Esophagus muscularis mucosa (tissue), 4 donors: ENCODE data around the gene TFAP2B. TPM values are rescaled to one million over a fixed set of nuclear protein-coding genes. Genes with fewer than 3 reads are reported as not detected.
A peak's percentile ranks its signal among the peaks of the same experiment; 100 is the strongest.

Source experiments
- DNase-seq: peaks from one replicate; pipeline ENCODE4 v3.0.0-alpha.2; 2017; ENCODE audit errors: extremely low spot score
- H3K27ac ChIP-seq, 4 donors: fragments of 200-600 bp; sonication (generic); replicated peaks in 1 of 4; 1 replicate in 3 of 4; 2 replicates in 1 of 4; pipeline ENCODE4 v1.5.1; 2016 to 2019; ENCODE audit warnings: mild to moderate bottlenecking in 1 of 4
- H3K27me3 ChIP-seq, 4 donors: fragments of 200-600 bp; sonication (generic); one replicate each; pipeline versions ENCODE4 v1.5.1 to v1.6.0; 2016 to 2019
- H3K36me3 ChIP-seq, 4 donors: fragments of 200-600 bp; sonication (generic); one replicate each; pipeline ENCODE4 v1.5.1; 2016 to 2019
- H3K4me1 ChIP-seq, 4 donors: fragments of 200-600 bp; sonication (generic); one replicate each; pipeline ENCODE4 v1.5.1; 2016 to 2019
- H3K4me3 ChIP-seq, 4 donors: fragments of 200-600 bp; sonication (generic); 1 replicate in 2 of 4; 2 replicates in 2 of 4; pipeline ENCODE4 v1.5.1; 2016 to 2019; ENCODE audit warnings: mild to moderate bottlenecking in 4 of 4, moderate library complexity in 1 of 4
- H3K9me3 ChIP-seq, 4 donors: fragments of 200-600 bp; sonication (generic); 1 replicate in 3 of 4; 2 replicates in 1 of 4; pipeline ENCODE4 v1.5.1; 2016 to 2019
- EP300 ChIP-seq: sonication (generic); formaldehyde crosslinking; IDR thresholded peaks from one replicate; pipeline ENCODE4 v1.6.1; 2017; ENCODE audit warnings: antibody characterized with exemption
- POLR2A ChIP-seq: fragments of 450-650 bp; IDR thresholded peaks from one replicate; pipeline ENCODE4 v1.6.1; 2017; ENCODE audit warnings: antibody characterized with exemption, moderate library complexity, mild to moderate bottlenecking, low read depth
- POLR2AphosphoS5 ChIP-seq, 2 donors: sonication (generic); formaldehyde crosslinking; IDR thresholded peaks; one replicate each; pipeline ENCODE4 v1.6.1; 2017; ENCODE audit warnings: antibody characterized with exemption in 2 of 2
- WGBS: methylation state at CpG from one replicate; pipeline ENCODE4 v1.1.5; 2018; 5-methylcytosine and 5-hydroxymethylcytosine counted together
- intact Hi-C: fragments of 100-400 bp; cut with DNase I; formaldehyde crosslinking; loops from one replicate; pipeline ENCODE4 v1.15.1; 2023
- total RNA-seq, 4 donors: library from RNA; depleted of rRNA; stranded (reverse); fragments of >200 nt; gene quantifications; one replicate each; pipeline versions ENCODE4 v1.1.0 to v1.2.1, GENCODE V29; 2016
- TF ChIP-seq, protein P1 (sequence below), 3 experiments: fragments of 200-600 bp in 2 of 3; fragments of 450-650 bp in 1 of 3; sonication (generic) in 2 of 3; IDR thresholded peaks; one replicate each; pipeline ENCODE4 v1.5.1; 2017 to 2019; ENCODE audit warnings: antibody characterized with exemption in 3 of 3, mild to moderate bottlenecking in 2 of 3, moderate library complexity in 1 of 3

TFAP2B gene
- total RNA-seq, 4 donors from 2014 or later: not detected

DNA sequence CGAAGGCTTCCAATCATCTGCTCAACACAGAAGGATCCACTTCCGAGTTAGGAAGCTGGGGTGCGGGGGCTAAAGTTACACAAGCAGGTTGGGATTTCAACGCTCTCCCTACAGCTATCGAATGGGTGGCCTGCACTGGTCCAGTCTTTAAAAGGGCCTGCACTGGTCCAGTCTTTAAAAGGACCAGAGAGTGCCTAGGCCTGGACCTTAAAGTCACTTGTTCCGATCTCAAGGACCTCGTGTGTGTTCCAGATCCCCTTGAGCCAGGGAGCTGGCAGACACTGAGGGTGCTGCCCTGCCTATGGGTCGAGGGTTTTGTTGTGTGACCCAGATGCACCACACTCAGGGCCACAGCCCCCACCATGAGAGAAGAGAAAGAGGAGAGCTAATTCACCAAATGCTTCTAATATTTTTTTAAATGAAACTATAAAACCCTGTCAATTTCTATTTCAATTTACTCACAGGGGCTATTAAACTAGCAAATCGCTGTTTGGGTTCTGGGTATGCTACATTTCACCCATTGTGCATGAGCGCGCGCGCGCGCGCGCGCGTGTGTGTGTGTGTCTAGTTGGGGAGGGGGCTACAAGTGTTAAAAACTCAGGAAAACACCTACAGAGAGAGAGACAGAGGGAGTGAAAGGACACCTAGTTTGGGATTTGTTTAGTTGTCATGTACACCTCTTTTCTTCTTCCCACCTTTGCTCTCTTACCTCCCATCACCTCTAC, 7.5 kb downstream of the TFAP2B start:
- intact Hi-C loops: no loop called here
- Histone ChIP-seq H3K27me3 (peaks cover 0 to 97% (median 50%) of the 10 kb centered on the region in 4 donors), H3K4me3 (no peak overlapping the region), H3K36me3 (no peaks in the 10 kb centered on the region), H3K27ac (no peak overlapping the region), H3K4me1 (peaks cover 0 to 14% (median under 1%) of the 10 kb centered on the region in 4 donors), H3K9me3 (no peaks in the 10 kb centered on the region)
- 12% methylated on average over 14 of the region's 19 CpGs for WGBS
- no peak for DNase-seq
- no peak for TF ChIP-seq POLR2A
- no peak for TF ChIP-seq EP300
- no peak for TF ChIP-seq POLR2AphosphoS5 (IDR thresholded peaks at IDR 0.05)
- TF ChIP-seq, protein P1, sequence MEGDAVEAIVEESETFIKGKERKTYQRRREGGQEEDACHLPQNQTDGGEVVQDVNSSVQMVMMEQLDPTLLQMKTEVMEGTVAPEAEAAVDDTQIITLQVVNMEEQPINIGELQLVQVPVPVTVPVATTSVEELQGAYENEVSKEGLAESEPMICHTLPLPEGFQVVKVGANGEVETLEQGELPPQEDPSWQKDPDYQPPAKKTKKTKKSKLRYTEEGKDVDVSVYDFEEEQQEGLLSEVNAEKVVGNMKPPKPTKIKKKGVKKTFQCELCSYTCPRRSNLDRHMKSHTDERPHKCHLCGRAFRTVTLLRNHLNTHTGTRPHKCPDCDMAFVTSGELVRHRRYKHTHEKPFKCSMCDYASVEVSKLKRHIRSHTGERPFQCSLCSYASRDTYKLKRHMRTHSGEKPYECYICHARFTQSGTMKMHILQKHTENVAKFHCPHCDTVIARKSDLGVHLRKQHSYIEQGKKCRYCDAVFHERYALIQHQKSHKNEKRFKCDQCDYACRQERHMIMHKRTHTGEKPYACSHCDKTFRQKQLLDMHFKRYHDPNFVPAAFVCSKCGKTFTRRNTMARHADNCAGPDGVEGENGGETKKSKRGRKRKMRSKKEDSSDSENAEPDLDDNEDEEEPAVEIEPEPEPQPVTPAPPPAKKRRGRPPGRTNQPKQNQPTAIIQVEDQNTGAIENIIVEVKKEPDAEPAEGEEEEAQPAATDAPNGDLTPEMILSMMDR (IDR thresholded peaks at IDR 0.05): no peak

DNA sequence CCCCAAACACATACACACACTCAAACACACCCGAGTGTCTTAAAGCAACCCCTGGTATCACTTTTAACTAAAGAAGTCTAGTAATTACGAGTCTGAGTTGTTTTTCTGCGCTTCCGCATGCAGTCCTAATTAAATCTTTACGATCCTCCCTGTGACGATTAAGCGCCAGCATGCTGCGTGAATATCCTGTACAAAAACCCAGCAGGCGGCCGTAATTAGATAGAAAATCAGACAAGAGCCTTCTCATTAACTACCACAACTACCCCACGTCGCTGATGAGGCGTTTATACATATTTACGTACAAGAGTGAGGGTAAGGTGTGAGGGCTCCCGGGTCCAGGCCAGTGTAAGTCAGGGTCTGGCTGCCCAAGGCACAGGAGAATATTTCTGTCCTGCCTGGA, 8.1 kb downstream of the TFAP2B start:
- no peak overlapping the region for H3K4me3 ChIP-seq
- no peak overlapping the region for H3K27ac ChIP-seq
- peak; percentile 89 for DNase-seq
- intact Hi-C loops: no loop called here
- 11% methylated on average over 15 of the region's 15 CpGs for WGBS
- no peaks in the 10 kb centered on the region for H3K9me3 ChIP-seq
- TF ChIP-seq POLR2AphosphoS5 (IDR thresholded peaks at IDR 0.05): no peak
- TF ChIP-seq POLR2A: no peak
- TF ChIP-seq, protein P1 (IDR thresholded peaks at IDR 0.05): no peak
- TF ChIP-seq EP300: no peak
- no peaks in the 10 kb centered on the region for H3K36me3 ChIP-seq
- peaks cover 0 to 8% (median 0%) of the 10 kb centered on the region in 4 donors for H3K4me1 ChIP-seq
- H3K27me3 ChIP-seq: peaks cover 0 to 97% (median 48%) of the 10 kb centered on the region in 4 donors

DNA sequence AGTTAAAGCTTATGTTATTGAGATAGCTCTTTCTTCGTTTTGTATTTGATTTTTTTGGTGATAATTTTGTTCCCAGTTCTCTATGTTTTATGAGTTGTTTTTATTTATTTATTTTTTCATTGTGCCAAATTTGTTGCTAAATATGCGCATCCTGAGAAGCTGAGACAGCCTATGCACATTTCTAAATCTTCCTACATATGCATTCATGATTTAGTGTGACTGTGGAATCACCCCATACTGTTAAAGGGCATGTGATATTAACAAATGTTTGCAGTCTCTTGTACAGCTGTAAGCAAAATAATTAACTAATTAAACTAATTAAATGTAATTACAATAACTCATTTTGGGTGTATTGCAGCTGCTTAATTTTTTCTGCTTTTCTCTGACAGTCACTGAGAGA, 10.4 kb downstream of the TFAP2B start:
- no peaks in the 10 kb centered on the region for H3K36me3 ChIP-seq
- DNase-seq: no peak
- no peak for TF ChIP-seq POLR2A
- TF ChIP-seq, protein P1 (IDR thresholded peaks at IDR 0.05): no peak
- no peak for TF ChIP-seq POLR2AphosphoS5 (IDR thresholded peaks at IDR 0.05)
- no peak for TF ChIP-seq EP300
- H3K4me1 ChIP-seq: no peaks in the 10 kb centered on the region
- WGBS: 43% methylated on average over 2 of the region's 2 CpGs
- H3K4me3 ChIP-seq: no peak overlapping the region
- H3K27me3 ChIP-seq: peaks cover 0 to 97% (median 29%) of the 10 kb centered on the region in 4 donors
- intact Hi-C loops: no loop called here
- no peaks in the 10 kb centered on the region for H3K9me3 ChIP-seq
- H3K27ac ChIP-seq: no peak overlapping the region

DNA sequence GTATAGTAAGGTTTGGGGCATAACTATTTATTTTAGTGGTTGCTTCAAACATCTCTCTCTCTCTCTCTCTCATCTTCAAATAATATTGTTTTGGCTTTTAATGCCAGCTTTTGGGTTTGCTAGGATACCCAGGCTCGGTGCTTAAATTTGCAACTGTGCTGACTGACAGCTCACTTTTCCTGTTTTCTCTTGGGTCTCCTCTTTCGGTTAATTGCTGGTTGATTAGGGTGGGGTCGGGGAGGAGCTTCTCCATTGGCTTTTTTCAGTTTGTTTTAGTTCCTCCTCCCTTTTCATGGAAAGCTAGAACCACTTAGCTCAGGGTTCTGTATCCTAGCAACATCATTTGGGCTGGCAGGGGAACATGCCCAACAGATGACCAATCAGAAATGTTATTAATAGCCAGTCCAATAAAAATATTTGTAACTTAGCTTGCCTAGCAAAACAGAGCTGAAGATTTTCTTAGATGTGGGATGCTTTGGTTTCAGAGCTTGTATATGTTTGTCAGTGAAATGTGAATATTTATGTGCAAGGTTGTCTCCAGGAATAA, 11.3 kb downstream of the TFAP2B start:
- 3% methylated on average over 3 of the region's 3 CpGs for WGBS
- TF ChIP-seq, protein P1 (IDR thresholded peaks at IDR 0.05): no peak
- no peak for TF ChIP-seq POLR2AphosphoS5 (IDR thresholded peaks at IDR 0.05)
- no peak for TF ChIP-seq EP300
- Histone ChIP-seq H3K27me3 (peaks cover 0 to 97% (median 21%) of the 10 kb centered on the region in 4 donors), H3K4me3 (no peak overlapping the region), H3K27ac (no peak overlapping the region), H3K36me3 (no peaks in the 10 kb centered on the region), H3K9me3 (no peaks in the 10 kb centered on the region), H3K4me1 (no peaks in the 10 kb centered on the region)
- intact Hi-C loops: no loop called here
- no peak for DNase-seq
